Smooth muscle cell (in vitro differentiated cells): ENCODE data around the gene MSL1. TPM values are rescaled to one million over a fixed set of nuclear protein-coding genes. Genes with fewer than 3 reads are reported as not detected.

Experiments
- DNase-seq: peaks from one replicate; lab custom pipeline; 2025; ENCODE audit not compliant: unreplicated experiment; lab: John Stamatoyannopoulos, UW
- H2AFZ ChIP-seq: fragments of 200-600 bp; sonication (generic); 2 replicates; pipeline ENCODE4 v1.6.0; 2016; ENCODE audit warnings: antibody characterized with exemption, low read depth, mild to moderate bottlenecking
- H3F3A ChIP-seq: fragments of 200-600 bp; sonication (generic); 2 replicates; pipeline ENCODE4 v1.6.0; 2017; ENCODE audit warnings: antibody characterized with exemption, low read depth
- H3K27ac ChIP-seq: fragments of 200-600 bp; sonication (generic); 2 replicates; pipeline ENCODE4 v1.5.1; 2016; ENCODE audit warnings: low read depth, mild to moderate bottlenecking
- H3K27me3 ChIP-seq: fragments of 200-600 bp; sonication (generic); 2 replicates; pipeline ENCODE4 v1.6.1; 2016; ENCODE audit warnings: low read depth, mild to moderate bottlenecking
- H3K36me3 ChIP-seq: fragments of 200-600 bp; sonication (generic); 2 replicates; pipeline ENCODE4 v1.5.1; 2016; ENCODE audit warnings: low read depth
- H3K4me1 ChIP-seq: fragments of 200-600 bp; sonication (generic); 2 replicates; pipeline ENCODE4 v1.5.1; 2016; ENCODE audit warnings: low read depth
- H3K4me2 ChIP-seq: fragments of 200-600 bp; sonication (generic); 2 replicates; pipeline ENCODE4 v1.6.0; 2016; ENCODE audit warnings: mild to moderate bottlenecking
- H3K4me3 ChIP-seq: fragments of 200-600 bp; sonication (generic); 2 replicates; pipeline ENCODE4 v1.5.1; 2016; ENCODE audit warnings: mild to moderate bottlenecking
- H3K79me2 ChIP-seq: fragments of 200-600 bp; sonication (generic); 2 replicates; pipeline ENCODE4 v1.6.0; 2016; ENCODE audit warnings: low read depth, mild to moderate bottlenecking
- H3K9ac ChIP-seq: fragments of 200-600 bp; sonication (generic); 2 replicates; pipeline ENCODE4 v1.6.0; 2016; ENCODE audit warnings: low read depth
- H3K9me3 ChIP-seq: fragments of 200-600 bp; sonication (generic); replicated peaks from 2 replicates; pipeline ENCODE4 v1.5.1; 2016; ENCODE audit warnings: low read depth
- H4K20me1 ChIP-seq: fragments of 200-600 bp; sonication (generic); 2 replicates; pipeline ENCODE4 v1.6.0; 2016; ENCODE audit warnings: low read depth
- CTCF ChIP-seq: fragments of 200-600 bp; sonication (generic); IDR thresholded peaks from 2 replicates; pipeline ENCODE4 v1.5.1; 2017; ENCODE audit warnings: borderline replicate concordance, mild to moderate bottlenecking, antibody characterized with exemption; ENCODE audit not compliant: insufficient read depth, poor library complexity, severe bottlenecking
- WGBS: methylation state at CpG from one replicate; pipeline ENCODE4 v1.1.7; 2016; ENCODE audit warnings: low lambda C conversion rate; 5-methylcytosine and 5-hydroxymethylcytosine counted together
- polyA plus RNA-seq: library from polyadenylated mRNA; unstranded; fragments of >200 nt; fragmentation: Nextera tagmentation; extraction: Ambion mirVana; gene quantifications from 2 replicates; pipeline ENCODE4 v1.2.1, GENCODE V29; 2016
- total RNA-seq: library from RNA; depleted of rRNA; stranded (reverse); fragments of >200 nt; gene quantifications from 2 replicates; pipeline ENCODE4 v1.2.3, GENCODE V29; 2014

Gene MSL1
- total and polyA plus RNA-seq, 2 experiments from 2014 or later = 24.6 to 74.9 TPM

- 92% methylated on average over 16 of the region's 16 CpGs for WGBS
- H3K9me3 ChIP-seq = no peaks in the 10 kb centered on the region
- no peak overlapping the region for H2AFZ ChIP-seq
- H3F3A ChIP-seq = peaks cover 16% of the 10 kb centered on the region
- H3K27ac ChIP-seq = no peak overlapping the region
- H3K9ac ChIP-seq = no peak overlapping the region
- TF ChIP-seq CTCF = no peak
- no peaks in the 10 kb centered on the region for H3K79me2 ChIP-seq
- H3K4me3 ChIP-seq = no peak overlapping the region
- H3K27me3 ChIP-seq = no peaks in the 10 kb centered on the region
- no peak overlapping the region for H3K4me2 ChIP-seq
- no peaks in the 10 kb centered on the region for H3K36me3 ChIP-seq
- DNase-seq = no peak
- H4K20me1 ChIP-seq = peaks cover 12% of the 10 kb centered on the region
- peaks cover 6% of the 10 kb centered on the region for H3K4me1 ChIP-seq
Observed at GRCh38 chr17:40093580-40094201, 28.1 kb upstream of the MSL1 start.

- Histone ChIP-seq H3K4me1 (peaks cover 7% of the 10 kb centered on the region), H3K27me3 (no peaks in the 10 kb centered on the region), H3K36me3 (no peaks in the 10 kb centered on the region), H3F3A (peaks cover 20% of the 10 kb centered on the region), H3K79me2 (peaks cover under 1% of the 10 kb centered on the region), H3K9ac (no peak overlapping the region), H3K9me3 (no peaks in the 10 kb centered on the region), H3K27ac (no peak overlapping the region), H2AFZ (no peak overlapping the region), H3K4me2 (no peak overlapping the region), H4K20me1 (peaks cover 12% of the 10 kb centered on the region), H3K4me3 (no peak overlapping the region)
- no peak for TF ChIP-seq CTCF
- WGBS = 94% methylated on average over 14 of the region's 14 CpGs
- DNase-seq = no peak
Observed at GRCh38 chr17:40094874-40095273, 26.9 kb upstream of the MSL1 start.

- peaks cover 7% of the 10 kb centered on the region for H3K4me1 ChIP-seq
- H3K27me3 ChIP-seq = no peaks in the 10 kb centered on the region
- no peaks in the 10 kb centered on the region for H3K36me3 ChIP-seq
- H3K9ac ChIP-seq = no peak overlapping the region
- peaks cover 4% of the 10 kb centered on the region for H3K79me2 ChIP-seq
- H3K9me3 ChIP-seq = no peaks in the 10 kb centered on the region
- no peak overlapping the region for H3K27ac ChIP-seq
- H3K4me2 ChIP-seq = no peak overlapping the region
- 97% methylated on average over 14 of the region's 17 CpGs for WGBS
- H3F3A ChIP-seq = peaks cover 21% of the 10 kb centered on the region
- H4K20me1 ChIP-seq = peaks cover 12% of the 10 kb centered on the region
- no peak overlapping the region for H3K4me3 ChIP-seq
- no peak overlapping the region for H2AFZ ChIP-seq
- DNase-seq = no peak
- TF ChIP-seq CTCF = no peak
Observed at GRCh38 chr17:40095351-40095943, 26.3 kb upstream of the MSL1 start.
